Glutamatergic neuron (in vitro differentiated cells): Measurements from ENCODE around the gene NEK4. TPM values are rescaled to one million over a fixed set of nuclear protein-coding genes. Genes with fewer than 3 reads are reported as not detected.

ENCODE experiments used
- DNase-seq: peaks from one replicate; pipeline ENCODE4 v3.0.0; 2022
- H3K27ac Mint-ChIP-seq: one replicate; pipeline ENCODE4 v1.8.0; 2020; ENCODE audit warnings: mild to moderate bottlenecking, mixed read lengths, inconsistent platforms; ENCODE audit not compliant: unreplicated experiment
- H3K27me3 Mint-ChIP-seq: one replicate; pipeline ENCODE4 v1.8.0; 2020; ENCODE audit warnings: mild to moderate bottlenecking, moderate library complexity, mixed read lengths, inconsistent platforms; ENCODE audit not compliant: unreplicated experiment
- H3K36me3 Mint-ChIP-seq: one replicate; pipeline ENCODE4 v1.8.0; 2020; ENCODE audit warnings: mild to moderate bottlenecking, mixed read lengths, inconsistent platforms; ENCODE audit not compliant: unreplicated experiment
- H3K4me1 Mint-ChIP-seq: one replicate; pipeline ENCODE4 v1.8.0; 2020; ENCODE audit warnings: mild to moderate bottlenecking, low read depth, mixed read lengths, inconsistent platforms; ENCODE audit not compliant: unreplicated experiment
- H3K4me3 Mint-ChIP-seq: one replicate; pipeline ENCODE4 v1.8.0; 2020; ENCODE audit warnings: mild to moderate bottlenecking, mixed read lengths, inconsistent platforms; ENCODE audit not compliant: unreplicated experiment
- H3K9me3 Mint-ChIP-seq: one replicate; pipeline ENCODE4 v1.8.0; 2020; ENCODE audit warnings: mild to moderate bottlenecking, moderate library complexity, mixed read lengths, inconsistent platforms; ENCODE audit not compliant: unreplicated experiment
- total RNA-seq: library from RNA; stranded (reverse); fragmentation: NEBNext Ultra II Directional; extraction: Animal tissue kit (Norgen Biotek cat#: 25700); gene quantifications from one replicate; pipeline ENCODE4 v1.2.1, GENCODE V29; 2021; ENCODE audit not compliant: unreplicated experiment
- TF ChIP-seq, protein P1 (sequence below): fragments of 200-600 bp; sonication (generic); IDR thresholded peaks from one replicate; pipeline ENCODE4 v1.5.0; 2021; ENCODE audit not compliant: partially characterized antibody, unreplicated experiment

The NEK4 gene
- total RNA-seq, 1 donor from 2014 or later, result 28.5 TPM

DNA sequence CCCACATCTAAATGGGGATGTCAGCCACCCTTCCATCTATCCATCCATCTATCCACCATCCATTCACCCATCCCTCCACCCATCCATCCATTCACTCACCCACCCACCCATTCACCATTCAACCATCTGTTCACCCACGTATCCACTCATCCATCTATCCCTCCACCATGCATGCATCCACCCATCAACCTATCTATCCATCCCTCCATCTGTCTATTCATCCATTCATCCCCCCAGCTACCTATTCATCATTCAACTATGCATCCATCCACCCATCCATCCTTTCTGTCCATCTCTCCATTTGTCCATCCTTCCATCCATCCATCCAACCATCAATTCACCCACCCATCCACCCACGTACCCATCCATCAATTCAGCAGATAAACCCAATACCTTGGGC, 38.4 kb upstream of the NEK4 start:
- Mint-ChIP-seq H3K27me3 (peaks cover 3% of the 10 kb centered on the region), H3K36me3 (no peaks in the 10 kb centered on the region), H3K4me1 (peaks cover 1% of the 10 kb centered on the region), H3K9me3 (peaks cover 1% of the 10 kb centered on the region), H3K4me3 (no peak overlapping the region), H3K27ac (no peak overlapping the region)
- DNase-seq, result no peak
- TF ChIP-seq, protein P1, sequence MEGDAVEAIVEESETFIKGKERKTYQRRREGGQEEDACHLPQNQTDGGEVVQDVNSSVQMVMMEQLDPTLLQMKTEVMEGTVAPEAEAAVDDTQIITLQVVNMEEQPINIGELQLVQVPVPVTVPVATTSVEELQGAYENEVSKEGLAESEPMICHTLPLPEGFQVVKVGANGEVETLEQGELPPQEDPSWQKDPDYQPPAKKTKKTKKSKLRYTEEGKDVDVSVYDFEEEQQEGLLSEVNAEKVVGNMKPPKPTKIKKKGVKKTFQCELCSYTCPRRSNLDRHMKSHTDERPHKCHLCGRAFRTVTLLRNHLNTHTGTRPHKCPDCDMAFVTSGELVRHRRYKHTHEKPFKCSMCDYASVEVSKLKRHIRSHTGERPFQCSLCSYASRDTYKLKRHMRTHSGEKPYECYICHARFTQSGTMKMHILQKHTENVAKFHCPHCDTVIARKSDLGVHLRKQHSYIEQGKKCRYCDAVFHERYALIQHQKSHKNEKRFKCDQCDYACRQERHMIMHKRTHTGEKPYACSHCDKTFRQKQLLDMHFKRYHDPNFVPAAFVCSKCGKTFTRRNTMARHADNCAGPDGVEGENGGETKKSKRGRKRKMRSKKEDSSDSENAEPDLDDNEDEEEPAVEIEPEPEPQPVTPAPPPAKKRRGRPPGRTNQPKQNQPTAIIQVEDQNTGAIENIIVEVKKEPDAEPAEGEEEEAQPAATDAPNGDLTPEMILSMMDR, result no peak

DNA sequence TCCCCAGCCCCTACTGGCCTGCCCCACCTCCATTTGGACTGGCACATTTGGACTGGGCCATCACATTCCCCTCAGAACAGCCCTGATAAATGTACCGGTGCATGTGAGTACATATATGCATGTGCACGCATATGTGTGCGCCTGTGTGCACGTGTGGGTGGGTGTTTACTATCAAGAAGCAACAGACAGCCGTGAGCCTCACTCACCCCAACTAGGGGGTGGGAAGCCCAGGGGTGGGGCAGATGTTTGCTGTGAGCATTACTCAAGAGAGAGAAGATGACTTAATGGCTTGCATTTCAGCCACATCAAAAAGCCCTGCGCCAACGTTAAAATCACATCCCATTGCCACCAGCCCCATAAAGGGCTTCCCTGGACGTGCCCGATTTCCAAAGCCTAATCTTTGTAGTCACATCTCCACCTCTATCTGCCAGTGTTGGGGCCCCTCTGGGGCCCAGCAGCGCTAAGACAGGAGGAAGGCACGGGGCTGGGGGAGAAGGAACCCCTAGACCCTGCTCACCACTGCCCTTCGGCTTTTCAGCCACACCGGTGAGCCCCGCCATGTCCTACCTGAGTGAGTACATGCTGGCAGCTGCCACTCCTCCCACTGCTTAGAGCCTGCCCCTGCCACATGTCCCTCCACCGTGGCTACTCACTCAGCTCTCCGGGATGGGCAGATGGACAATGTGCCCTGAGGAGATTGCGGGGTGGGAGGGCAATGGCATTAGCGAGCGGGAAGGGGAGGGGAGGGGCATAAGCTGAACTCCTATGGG, 34.7 kb upstream of the NEK4 start:
- no peaks in the 10 kb centered on the region for H3K9me3 Mint-ChIP-seq
- no peaks in the 10 kb centered on the region for H3K36me3 Mint-ChIP-seq
- H3K4me1 Mint-ChIP-seq, result peaks cover 1% of the 10 kb centered on the region
- H3K27ac Mint-ChIP-seq, result no peak overlapping the region
- TF ChIP-seq, protein P1, result no peak
- DNase-seq, result peak; percentile 48
- H3K4me3 Mint-ChIP-seq, result no peak overlapping the region
- H3K27me3 Mint-ChIP-seq, result peaks cover 3% of the 10 kb centered on the region

DNA sequence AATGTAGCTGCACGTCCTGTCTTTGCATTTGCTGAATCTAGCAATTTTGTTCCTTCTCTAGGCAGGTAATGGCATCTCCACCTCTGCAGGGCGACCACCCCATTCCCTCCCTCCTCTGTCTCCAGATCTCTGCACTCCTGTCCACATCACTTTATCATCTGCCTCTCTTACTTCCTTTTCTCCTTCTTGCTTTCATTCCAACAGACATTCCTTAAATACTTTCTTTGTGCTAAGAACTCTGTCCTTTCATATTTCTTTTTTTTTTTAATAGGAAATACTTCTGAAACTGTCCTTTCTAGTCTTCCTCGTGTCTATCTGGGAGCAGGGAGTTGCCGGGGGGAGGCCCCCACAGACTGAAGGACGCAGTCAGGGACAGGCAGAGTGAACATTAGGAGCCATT, 31.1 kb upstream of the NEK4 start:
- Mint-ChIP-seq H3K27ac (no peak overlapping the region), H3K4me3 (no peak overlapping the region), H3K4me1 (peaks cover 1% of the 10 kb centered on the region), H3K27me3 (peaks cover 7% of the 10 kb centered on the region), H3K36me3 (no peaks in the 10 kb centered on the region), H3K9me3 (peaks cover 2% of the 10 kb centered on the region)
- TF ChIP-seq, protein P1, result no peak
- DNase-seq, result no peak

DNA sequence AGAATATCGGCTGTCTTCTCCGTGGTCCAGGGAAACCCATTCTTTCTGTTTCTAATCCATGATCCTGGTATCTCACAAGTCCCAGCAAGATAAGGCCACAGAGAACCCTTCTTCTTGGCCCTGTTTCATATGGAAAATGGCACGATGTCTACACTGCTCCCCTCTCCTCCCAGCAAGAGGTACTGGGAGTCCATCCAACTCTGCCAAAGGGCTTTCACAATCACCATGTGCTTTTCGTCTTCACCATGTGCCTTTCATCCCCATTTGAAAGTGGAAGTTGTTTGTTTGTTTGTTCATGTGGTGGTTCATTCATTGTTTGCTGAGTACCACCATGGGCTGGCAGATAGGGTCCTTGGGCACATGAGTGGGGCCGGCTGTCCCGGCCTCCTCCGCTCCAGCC, 29.3 kb upstream of the NEK4 start:
- DNase-seq, result no peak
- no peak overlapping the region for H3K27ac Mint-ChIP-seq
- H3K9me3 Mint-ChIP-seq, result peaks cover 4% of the 10 kb centered on the region
- no peaks in the 10 kb centered on the region for H3K4me1 Mint-ChIP-seq
- no peaks in the 10 kb centered on the region for H3K36me3 Mint-ChIP-seq
- no peak overlapping the region for H3K4me3 Mint-ChIP-seq
- TF ChIP-seq, protein P1, result no peak
- H3K27me3 Mint-ChIP-seq, result peaks cover 4% of the 10 kb centered on the region

DNA sequence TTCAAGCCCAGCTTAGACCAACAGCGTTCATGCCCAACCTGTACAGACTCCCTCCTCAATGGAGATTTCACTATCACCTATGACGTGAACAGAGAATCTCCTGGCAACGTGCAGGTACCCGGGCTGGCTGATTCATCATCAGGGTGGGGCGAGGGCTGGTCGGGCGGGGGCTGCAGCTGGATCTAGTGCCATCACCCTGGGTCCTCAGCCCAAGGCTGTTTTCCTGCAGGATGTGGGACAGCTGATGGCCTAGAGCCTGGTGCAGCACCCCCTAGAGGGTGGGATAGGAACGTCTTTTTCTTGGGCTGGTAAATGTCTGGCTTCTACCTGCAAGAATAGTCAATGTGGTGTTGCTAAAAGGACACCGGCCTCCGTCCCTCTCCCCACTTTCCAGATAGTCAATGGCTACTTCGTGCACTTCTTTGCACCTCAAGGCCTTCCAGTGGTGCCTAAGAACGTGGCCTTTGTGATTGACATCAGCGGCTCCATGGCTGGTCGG, 28.3 kb upstream of the NEK4 start:
- DNase-seq, result peak; percentile 49
- H3K4me3 Mint-ChIP-seq, result no peak overlapping the region
- H3K36me3 Mint-ChIP-seq, result no peaks in the 10 kb centered on the region
- H3K27me3 Mint-ChIP-seq, result peaks cover 3% of the 10 kb centered on the region
- peaks cover 2% of the 10 kb centered on the region for H3K4me1 Mint-ChIP-seq
- peaks cover 4% of the 10 kb centered on the region for H3K9me3 Mint-ChIP-seq
- TF ChIP-seq, protein P1, result peak; percentile 60
- H3K27ac Mint-ChIP-seq, result no peak overlapping the region
